ENCODE results near the gene PIK3R2.

PIK3R2 gene

DNA sequence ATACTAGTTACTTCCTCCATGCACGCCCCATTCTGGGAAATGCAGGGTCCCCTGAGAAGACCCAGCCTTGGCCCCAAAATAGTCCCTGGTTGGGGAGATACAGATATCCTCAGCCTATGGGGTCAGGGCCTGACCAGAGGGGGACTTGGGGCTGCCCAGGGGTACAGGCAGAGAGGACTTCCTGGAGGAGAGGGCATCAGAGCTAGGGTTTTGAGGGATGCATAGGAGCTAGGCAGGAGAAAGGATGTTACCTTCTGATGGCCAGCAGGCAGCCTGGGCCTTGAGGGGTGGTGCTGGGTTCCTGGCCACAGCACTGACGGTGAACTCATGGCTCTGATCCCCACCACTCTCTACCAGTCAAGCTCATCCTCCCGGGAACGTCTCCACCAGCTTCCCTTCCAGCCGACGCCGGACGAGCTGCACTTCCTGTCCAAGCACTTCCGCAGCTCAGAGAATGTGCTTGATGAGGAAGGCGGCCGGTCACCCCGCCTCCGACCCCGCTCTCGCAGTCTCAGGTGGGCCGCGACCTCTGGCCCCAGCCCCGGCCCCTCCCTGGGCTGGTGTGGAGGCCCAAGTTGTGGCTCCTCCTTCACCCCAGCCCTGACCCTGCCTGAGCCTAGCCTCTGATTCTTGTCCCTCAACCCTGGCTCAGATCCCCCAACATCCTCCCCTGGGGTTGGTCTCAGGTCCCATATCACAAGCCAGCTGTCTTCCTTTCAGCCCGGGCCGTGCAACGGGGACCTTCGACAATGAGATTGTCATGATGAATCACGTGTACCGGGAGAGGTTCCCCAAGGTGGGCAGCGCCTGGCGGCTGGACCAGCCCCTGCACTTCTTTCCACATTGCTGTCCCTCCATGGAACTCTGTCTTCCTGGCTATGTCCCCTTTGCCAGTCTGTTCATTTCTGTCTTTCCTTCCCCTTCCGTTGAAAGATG lies 29.8 kb upstream of the PIK3R2 start:
- no peak for DNase-seq (ENCODE audit: low read depth)
- H3K4me3 ChIP-seq (ENCODE audit: low read depth, low read length): no peak overlapping the region
- TF ChIP-seq, protein P1, sequence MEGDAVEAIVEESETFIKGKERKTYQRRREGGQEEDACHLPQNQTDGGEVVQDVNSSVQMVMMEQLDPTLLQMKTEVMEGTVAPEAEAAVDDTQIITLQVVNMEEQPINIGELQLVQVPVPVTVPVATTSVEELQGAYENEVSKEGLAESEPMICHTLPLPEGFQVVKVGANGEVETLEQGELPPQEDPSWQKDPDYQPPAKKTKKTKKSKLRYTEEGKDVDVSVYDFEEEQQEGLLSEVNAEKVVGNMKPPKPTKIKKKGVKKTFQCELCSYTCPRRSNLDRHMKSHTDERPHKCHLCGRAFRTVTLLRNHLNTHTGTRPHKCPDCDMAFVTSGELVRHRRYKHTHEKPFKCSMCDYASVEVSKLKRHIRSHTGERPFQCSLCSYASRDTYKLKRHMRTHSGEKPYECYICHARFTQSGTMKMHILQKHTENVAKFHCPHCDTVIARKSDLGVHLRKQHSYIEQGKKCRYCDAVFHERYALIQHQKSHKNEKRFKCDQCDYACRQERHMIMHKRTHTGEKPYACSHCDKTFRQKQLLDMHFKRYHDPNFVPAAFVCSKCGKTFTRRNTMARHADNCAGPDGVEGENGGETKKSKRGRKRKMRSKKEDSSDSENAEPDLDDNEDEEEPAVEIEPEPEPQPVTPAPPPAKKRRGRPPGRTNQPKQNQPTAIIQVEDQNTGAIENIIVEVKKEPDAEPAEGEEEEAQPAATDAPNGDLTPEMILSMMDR (conservative IDR thresholded peaks at IDR 0.05; ENCODE audit: low read depth, low read length): no peak

DNA sequence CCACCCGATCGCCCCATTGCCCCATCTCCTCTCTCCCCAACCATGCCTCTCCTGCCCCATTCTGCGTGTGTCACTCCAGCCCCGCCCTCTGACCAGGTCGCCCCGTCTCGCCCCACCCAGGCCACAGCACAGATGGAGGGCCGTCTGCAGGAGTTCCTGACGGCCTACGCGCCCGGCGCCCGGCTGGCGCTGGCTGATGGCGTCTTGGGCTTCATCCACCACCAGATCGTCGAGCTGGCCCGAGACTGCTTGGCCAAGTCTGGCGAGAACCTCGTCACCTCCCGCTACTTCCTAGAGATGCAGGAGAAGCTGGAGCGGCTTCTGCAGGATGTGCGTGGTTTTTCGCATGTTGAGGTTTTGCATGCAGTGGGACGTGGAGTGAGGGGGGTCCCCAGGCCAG lies 29.1 kb upstream of the PIK3R2 start:
- no peak overlapping the region for H3K4me3 ChIP-seq (ENCODE audit: low read depth, low read length)
- TF ChIP-seq, protein P1 (conservative IDR thresholded peaks at IDR 0.05; ENCODE audit: low read depth, low read length): no peak
- DNase-seq (ENCODE audit: low read depth): no peak

DNA sequence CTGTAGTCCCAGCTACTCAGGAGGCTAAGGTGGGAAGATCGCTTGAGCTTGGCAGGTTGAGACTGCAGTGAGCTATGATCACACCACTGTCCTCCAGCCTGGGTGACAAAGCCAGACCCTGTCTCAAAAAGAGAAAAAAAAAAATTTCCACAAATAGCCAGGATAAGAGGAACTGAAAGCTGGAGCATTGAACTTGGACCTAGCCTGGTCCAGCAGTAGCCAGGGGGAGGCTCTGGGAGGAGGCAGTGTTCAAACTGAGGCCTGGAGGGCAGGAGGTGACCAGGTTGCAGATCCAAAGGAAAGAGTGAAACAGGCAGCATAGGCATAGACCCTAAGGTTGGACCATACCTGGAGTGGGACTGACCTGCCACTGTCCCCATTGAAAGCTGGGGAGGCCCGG lies 26.9 kb upstream of the PIK3R2 start:
- DNase-seq (ENCODE audit: low read depth): no peak
- no peak overlapping the region for H3K4me3 ChIP-seq (ENCODE audit: low read depth, low read length)
- TF ChIP-seq, protein P1 (conservative IDR thresholded peaks at IDR 0.05; ENCODE audit: low read depth, low read length): no peak

DNA sequence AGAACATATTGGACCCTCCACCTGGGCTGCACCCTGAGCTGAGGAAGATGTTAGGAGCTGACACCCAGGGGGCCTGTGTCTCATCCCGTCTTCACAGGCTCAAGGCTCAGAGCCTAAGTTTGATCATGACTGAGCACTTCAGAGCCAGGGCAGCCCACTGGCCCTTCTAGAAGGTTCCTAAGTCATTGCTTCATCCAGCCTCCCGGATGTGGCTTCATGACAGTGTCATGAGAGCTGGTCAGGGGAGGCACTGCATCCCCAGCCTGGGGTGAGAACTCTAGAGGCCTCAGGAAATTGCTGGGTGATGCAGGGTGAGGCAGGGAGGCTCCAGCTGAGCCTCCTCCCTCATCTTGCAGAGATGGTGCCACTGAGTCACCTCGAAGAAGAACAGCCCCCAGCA lies 24.9 kb upstream of the PIK3R2 start:
- TF ChIP-seq, protein P1 (conservative IDR thresholded peaks at IDR 0.05; ENCODE audit: low read depth, low read length): no peak
- peak; percentile 30 for DNase-seq (ENCODE audit: low read depth)
- no peak overlapping the region for H3K4me3 ChIP-seq (ENCODE audit: low read depth, low read length)

DNA sequence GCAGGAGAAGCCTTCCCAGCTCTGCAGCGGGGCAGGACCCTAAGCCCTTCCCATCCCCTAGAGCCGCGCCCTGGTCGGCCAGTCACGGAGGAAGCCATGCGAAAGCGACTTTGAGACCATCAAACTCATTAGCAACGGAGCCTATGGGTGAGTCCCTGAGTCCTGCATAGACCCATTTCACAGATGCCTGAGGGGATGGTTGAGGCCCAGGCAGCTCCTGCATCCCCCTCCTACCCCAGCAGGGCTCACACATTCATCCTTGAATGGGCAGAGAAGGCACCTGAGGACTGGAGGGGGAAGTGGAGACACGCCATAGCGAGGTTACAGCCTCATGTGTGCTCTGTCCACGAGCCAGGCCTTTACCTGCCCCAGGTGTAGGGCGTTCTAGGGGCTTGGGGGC lies 24.2 kb upstream of the PIK3R2 start:
- DNase-seq (ENCODE audit: low read depth): no peak
- H3K4me3 ChIP-seq (ENCODE audit: low read depth, low read length): no peak overlapping the region
- TF ChIP-seq, protein P1 (conservative IDR thresholded peaks at IDR 0.05; ENCODE audit: low read depth, low read length): no peak

DNA sequence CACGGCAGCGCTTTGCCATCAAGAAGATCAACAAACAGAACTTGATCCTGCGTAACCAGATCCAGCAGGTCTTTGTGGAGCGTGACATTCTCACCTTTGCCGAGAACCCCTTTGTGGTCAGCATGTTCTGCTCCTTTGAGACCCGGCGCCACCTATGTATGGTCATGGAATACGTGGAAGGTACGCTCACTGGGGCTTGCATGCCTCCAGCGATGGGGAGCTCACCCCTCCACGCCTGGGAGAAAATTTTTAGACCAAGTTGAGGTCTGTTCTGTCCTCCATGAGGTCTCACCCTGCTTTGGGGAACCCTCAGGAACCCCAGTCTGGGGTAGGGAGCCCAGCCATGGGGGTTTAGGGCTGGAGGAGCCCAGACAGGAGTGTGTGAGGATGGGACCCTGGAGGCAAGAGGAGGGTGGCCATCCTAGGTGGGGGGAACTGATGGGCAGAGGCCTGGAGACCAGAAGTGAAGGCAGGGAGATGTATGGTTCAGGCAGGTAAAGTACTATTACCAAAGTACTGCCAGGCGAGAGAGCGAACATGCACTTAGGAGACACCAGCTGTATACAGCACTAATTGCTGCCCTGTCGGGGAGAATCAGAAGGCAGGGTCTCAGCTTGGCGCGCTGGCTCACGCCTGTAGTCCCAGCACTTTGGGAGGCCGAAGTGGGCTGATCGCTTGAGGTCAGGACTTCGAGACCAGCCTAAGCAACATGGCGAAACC lies 22.3 kb upstream of the PIK3R2 start:
- TF ChIP-seq, protein P1 (conservative IDR thresholded peaks at IDR 0.05; ENCODE audit: low read depth, low read length): no peak
- no peak for DNase-seq (ENCODE audit: low read depth)
- H3K4me3 ChIP-seq (ENCODE audit: low read depth, low read length): no peak overlapping the region
